HG03097 (cell line): ENCODE measurements around the gene ATL2.
"Not testable (repeated sequence)": the region's sequence is repeated elsewhere in the genome, so short reads cannot be mapped to it uniquely, and the experiment has no call there.

ENCODE experiments used
- ATAC-seq: cut with Tn5 transposase; IDR thresholded peaks from one replicate; pipeline ENCODE4 v1.9.1; 2021; ENCODE audit not compliant: unreplicated experiment, low FRiP score

Gene ATL2

GRCh38 chr2:38277245-38278116 is 99.6 kb downstream of the ATL2 start:
- ATAC-seq: no peak

GRCh38 chr2:38274286-38275276 is 102.5 kb downstream of the ATL2 start:
- ATAC-seq: no peak

DNA sequence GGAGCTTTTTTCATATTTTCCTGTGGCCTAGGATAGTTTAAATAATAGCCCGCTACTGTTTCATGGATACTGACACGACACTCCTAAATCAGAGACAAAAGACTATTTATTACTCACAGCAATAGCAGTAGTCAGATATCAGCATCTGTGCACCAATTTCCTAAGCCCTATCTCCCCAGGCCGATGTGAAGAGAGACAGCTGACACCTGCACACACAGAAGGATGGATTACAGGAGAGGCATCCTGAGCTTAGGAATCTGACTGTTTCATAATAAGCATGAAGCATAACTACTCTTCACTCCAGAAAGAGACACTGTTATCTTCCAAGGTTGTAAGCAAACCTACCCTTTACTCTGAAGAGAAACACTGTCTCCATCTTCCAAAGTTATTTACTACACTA is 105.4 kb downstream of the ATL2 start:
- ATAC-seq: no peak

DNA sequence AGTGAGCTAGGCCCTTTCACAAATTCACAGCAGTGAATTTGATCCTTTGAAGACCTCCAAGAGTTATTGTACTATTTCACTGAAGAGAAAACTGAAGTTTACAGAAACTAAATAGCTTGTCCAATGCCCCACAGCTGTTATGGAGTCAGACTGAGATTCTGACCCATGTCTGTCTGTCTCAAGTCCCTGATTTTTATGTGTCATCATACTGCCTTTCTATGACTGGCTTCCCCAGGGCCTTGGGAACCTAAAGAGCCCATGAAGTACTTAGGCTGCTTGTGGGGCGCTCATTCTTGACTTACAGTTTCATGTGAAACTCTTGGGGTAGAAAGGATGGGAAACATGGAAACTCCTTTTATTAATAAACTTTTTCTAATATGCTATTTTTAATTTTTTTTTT is 107.7 kb downstream of the ATL2 start:
- no peak for ATAC-seq

DNA sequence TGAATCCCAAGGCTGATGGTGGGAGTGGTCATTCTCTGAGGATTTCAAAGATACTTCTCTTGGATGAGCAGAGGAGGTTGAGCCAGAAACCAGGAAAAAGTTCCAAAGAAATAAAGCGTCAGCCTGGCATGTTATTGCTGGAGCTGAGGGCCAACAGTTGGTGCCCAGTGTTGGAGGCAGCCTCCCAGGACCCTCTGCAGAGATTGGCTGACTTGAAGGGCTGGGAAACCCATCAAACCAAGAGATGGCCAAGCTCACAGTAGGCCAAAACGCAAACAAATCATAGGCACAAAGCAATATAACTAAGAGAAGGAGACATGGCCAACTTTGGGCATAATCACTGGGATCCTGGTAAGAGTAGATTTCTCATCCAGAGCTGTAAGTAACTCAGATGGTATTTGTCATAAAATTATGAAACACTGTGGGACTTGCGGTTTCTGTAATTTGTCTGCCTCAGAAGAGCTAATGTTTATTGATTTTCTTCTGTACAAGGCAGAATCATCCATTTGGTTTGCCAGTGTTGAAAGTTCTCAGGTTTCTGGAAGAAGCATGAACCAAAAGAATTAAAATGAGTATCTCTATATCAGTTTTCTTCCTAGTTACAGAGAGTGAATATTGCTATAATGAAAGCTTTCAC is 108.3 kb downstream of the ATL2 start:
- ATAC-seq: no peak

- no peak for ATAC-seq
These were observed 109.1 kb downstream of the ATL2 start for GRCh38 chr2:38268001-38268400.

DNA sequence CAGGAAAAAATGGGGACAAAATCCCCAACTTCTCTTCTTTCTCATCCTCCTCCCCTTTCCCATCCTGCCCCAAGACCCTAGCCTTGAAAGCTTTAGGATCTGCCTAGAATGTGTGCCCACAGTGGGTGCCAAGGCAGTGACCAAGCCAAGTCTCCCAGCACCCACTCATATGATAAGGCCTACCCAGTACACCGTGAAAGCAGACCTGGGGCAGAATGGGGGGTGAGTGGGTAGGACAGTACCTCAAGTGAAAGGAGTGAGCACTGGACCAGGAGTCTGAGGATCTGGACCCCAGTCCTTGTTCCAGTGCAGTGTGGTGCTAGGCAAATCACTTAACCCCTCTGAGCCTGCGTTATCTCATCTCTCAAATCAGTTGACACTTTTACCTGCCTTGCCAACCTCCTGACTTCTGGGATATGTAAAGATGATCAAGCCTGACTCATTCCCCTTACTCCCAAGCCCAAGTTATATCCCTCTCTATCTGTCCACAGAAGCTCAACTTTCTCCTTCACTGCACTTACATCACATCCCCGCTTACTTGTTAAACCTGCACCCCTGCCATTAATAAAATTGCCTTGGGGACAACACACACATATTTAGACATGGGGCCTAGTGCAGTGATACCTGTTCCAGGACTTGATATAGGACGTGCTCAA is 109.7 kb downstream of the ATL2 start:
- ATAC-seq: no peak

DNA sequence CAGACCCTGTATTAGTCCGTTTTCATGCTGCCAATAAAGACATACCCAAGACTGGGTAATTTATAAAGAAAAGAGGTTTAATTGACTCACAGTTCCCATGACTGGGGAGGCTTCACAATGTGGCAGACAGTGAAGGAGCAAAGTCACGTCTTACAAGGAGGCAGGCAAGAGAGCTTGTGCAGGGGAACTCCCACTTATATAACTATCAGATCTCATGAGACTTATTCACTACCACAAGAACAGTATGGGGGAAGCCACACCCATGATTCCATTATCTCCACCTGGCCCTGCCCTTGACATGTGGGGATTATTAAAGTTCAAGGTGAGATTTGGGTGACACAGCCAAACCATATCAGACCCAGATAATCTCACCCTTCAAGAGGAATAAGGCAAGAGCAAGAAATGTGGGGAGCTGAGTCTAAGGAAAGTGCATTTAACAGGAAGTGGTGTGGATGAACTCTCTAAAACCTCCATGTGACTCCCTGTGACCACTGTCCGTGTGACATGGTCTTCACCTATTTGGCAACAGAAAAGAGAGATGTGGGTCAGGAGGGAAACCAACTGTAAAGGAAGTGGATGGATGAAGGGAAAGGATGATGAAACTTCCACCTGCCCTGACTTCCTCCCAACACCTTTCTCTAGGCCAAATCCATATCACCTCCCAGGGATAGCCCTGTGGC is 110.6 kb downstream of the ATL2 start:
- no peak for ATAC-seq

DNA sequence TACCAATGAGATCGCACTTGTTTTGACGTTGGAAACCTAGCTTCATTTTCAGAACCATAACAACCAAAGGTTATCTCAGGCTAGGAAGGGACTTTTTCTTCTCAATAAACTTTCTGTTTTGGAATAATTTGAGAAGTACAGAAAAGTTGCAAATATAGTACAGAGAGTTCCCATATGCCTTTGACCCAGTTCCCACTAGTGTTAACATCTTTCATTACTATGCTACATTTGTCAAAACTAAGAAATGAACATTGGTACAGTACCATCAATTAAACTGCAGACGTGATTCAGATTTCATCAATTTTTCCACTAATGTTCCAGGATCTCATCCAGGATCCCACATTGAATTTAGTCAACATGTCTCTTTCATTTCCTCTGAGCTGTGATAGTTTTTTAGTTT is 111.6 kb downstream of the ATL2 start:
- no peak for ATAC-seq

- no peak for ATAC-seq
These were observed 112.5 kb downstream of the ATL2 start for GRCh38 chr2:38264396-38265221.

DNA sequence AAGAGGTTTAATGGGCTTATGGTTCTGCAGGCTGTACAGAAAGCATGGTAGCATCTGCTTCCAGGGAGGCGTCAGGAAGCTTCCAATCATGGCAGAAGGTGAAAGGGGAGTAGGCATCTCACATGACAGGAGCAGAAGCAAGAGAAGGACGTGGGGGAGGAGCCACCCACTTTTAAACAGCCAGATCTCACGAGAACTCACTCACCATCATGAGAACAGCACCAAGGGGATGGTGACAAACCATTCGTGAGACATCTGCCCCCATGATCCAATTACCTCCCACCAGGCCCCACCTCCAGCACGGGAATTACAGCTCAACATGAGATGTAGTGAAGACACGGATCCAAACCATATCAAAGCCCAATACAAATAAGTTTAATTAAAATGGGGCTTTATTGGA is 113.8 kb downstream of the ATL2 start:
- no peak for ATAC-seq

- no peak for ATAC-seq
These were observed 114.8 kb downstream of the ATL2 start for GRCh38 chr2:38262069-38262871.

GRCh38 chr2:38261569-38262068 is 115.5 kb downstream of the ATL2 start:
- ATAC-seq: no peak

GRCh38 chr2:38260972-38261371 is 116.1 kb downstream of the ATL2 start:
- no peak for ATAC-seq

GRCh38 chr2:38260469-38260868 is 116.6 kb downstream of the ATL2 start:
- ATAC-seq: no peak

DNA sequence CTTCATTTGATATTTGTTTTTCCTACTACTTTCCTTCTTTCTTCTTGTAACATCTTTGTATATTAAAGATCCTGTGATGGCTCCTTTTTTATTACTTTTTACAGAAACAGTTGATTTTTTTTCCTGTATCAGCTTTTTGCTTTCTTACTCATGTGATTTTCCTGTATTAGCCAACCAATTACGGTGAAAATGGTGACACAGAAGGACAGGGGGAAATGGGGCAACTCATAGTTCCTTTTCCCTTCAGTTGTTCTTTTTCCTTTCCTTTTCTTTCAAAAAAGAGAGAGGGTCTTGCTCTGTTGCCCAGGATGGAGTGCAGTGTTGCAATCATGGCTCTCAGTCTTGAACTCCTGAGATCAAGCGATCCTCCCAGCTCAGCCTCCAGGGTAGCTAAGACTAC is 117.8 kb downstream of the ATL2 start:
- no peak for ATAC-seq

DNA sequence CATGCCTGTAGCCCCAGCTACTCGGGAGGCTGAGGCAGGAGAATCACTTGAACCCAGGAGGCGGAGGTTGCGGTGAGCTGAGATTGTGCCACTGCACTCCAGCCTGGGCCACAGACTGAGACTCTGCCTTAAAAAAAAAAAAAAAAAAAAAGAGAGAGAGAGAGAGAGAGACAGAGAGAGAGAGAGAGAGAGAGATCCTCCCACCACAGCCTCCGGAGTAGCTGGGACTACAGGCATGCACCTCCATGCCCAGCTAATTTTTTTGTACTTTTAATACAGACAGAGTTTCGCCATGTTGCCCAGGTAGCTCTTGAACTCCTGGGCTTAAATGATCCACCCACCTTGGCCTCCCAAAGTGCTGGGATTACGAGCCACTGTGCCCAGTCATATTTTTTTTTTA is 119.4 kb downstream of the ATL2 start:
- not testable (repeated sequence) for ATAC-seq

- no peak for ATAC-seq
These were observed 120.5 kb downstream of the ATL2 start for GRCh38 chr2:38256610-38257009.
